Keratinocyte (primary cell): ENCODE data around the gene PI4KA.

Experiments
- CTCF ChIP-seq, 3 experiments: IDR thresholded peaks in 1 of 3; conservative IDR thresholded peaks in 1 of 3; optimal IDR thresholded peaks in 1 of 3; 2 replicates in 2 of 3; 3 replicates in 1 of 3; pipeline versions ENCODE3 to v1.5.1; 2011; ENCODE audit warnings: low read length in 3 of 3, mild to moderate bottlenecking in 3 of 3, moderate library complexity in 2 of 3, control low read depth in 1 of 3, inconsistent platforms in 1 of 3; ENCODE audit not compliant: insufficient read depth in 2 of 3; ENCODE audit errors: extremely low read depth in 1 of 3
- EZH2 ChIP-seq: IDR thresholded peaks from one replicate; pipeline ENCODE4 v1.6.1; 2012; ENCODE audit warnings: inconsistent platforms, mild to moderate bottlenecking, low read length, moderate library complexity

- TF ChIP-seq CTCF (optimal IDR thresholded peaks at IDR 0.05 in 1 of 3, IDR thresholded peaks at IDR 0.05 in 1 of 3, conservative IDR thresholded peaks at IDR 0.05 in 1 of 3; ENCODE audit: extremely low read depth in 1 of 3, insufficient read depth in 2 of 3, low read length in 3 of 3) (no peak), EZH2 (no peak)
Observed at GRCh38 chr22:20751185-20751851, 107.3 kb downstream of the PI4KA start.
